Ovary (tissue), 3 donors: ENCODE measurements around the gene KCNJ13.

Experiments used
- EP300 ChIP-seq: sonication (generic); formaldehyde crosslinking; IDR thresholded peaks from one replicate; pipeline ENCODE4 v1.6.1; 2017; ENCODE audit warnings: antibody characterized with exemption
- TF ChIP-seq, protein P1 (sequence below), 3 donors: fragments of 450-650 bp in 2 of 3; fragments of 200-600 bp in 1 of 3; IDR thresholded peaks; one replicate each; pipeline versions ENCODE4 v1.5.1 to v1.8.0; 2016 to 2022; ENCODE audit warnings: antibody characterized with exemption in 3 of 3, mild to moderate bottlenecking in 1 of 3
- donor health status: DM: no; HTN: no; CAD: no.

DNA sequence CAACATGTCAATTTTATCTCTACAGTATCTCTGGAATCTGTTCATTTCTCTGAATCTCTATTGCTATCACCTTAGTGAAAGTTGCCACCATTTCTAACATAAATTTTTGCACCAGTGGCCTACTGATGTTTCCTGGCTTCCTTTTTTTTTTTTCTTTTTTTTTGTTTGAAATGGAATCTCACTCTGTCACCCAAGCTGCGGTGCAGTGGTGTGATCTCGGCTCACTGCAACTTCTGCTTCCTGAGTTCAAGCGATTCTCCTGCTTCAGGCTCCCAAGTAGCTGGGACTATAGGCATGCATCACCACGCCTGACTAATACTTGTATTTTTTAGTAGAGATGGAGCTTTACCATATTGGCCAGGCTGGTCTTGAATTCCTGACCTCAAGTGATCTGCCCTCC, 35.1 kb downstream of the KCNJ13 start:
- TF ChIP-seq, protein P1, sequence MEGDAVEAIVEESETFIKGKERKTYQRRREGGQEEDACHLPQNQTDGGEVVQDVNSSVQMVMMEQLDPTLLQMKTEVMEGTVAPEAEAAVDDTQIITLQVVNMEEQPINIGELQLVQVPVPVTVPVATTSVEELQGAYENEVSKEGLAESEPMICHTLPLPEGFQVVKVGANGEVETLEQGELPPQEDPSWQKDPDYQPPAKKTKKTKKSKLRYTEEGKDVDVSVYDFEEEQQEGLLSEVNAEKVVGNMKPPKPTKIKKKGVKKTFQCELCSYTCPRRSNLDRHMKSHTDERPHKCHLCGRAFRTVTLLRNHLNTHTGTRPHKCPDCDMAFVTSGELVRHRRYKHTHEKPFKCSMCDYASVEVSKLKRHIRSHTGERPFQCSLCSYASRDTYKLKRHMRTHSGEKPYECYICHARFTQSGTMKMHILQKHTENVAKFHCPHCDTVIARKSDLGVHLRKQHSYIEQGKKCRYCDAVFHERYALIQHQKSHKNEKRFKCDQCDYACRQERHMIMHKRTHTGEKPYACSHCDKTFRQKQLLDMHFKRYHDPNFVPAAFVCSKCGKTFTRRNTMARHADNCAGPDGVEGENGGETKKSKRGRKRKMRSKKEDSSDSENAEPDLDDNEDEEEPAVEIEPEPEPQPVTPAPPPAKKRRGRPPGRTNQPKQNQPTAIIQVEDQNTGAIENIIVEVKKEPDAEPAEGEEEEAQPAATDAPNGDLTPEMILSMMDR (IDR thresholded peaks at IDR 0.05): no peak
- TF ChIP-seq EP300: no peak
